KBM-7 (cell line): ENCODE data around the gene ABCD1.
"Not testable (repeated sequence)": the region's sequence is repeated elsewhere in the genome, so short reads cannot be mapped to it uniquely, and the experiment has no call there.

Experiments
- DNase-seq: peaks from one replicate; pipeline ENCODE4 v3.0.0-alpha.2; 2015
- in situ Hi-C: fragments of 300-500 bp; cut with MboI; formaldehyde crosslinking; loops from 2 replicates; pipeline ENCODE4 v1.14.3; 2020; ENCODE audit warnings: low sequenced_read_pairs, low pct_unique_long_range_greater_than_20kb, mixed read lengths

The ABCD1 gene

DNA sequence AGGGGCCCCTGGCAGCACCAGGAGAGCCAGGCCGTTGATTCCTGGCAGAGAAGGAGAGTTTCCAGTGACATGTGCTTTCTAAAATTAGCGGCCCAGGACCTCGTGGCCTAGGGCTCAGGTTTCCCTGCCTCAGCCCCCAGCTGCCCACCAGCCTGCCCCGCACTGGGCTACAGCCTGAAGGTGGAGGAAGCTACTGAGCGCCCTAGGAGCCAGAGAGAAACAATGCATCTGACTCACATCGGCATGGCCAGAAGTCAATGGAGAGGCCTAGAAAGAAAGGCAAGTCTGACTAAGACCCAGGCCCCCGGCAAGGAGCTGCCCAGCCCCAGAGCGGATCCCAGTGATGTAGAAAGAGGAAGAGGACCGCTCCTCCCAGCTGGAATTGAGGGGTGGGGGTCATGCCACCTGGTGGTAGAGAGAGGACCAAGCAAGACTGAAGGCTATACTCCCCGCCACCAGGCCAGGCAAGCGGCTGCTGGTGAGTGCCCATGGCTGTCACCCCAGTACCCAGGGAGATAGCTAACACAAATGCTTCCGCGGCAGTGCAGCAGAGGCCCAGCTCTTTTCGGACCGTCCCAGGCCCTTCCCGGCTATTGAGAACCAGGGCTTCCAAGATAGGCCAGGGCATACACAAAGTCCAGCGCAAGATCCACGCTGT is 19.1 kb upstream of the ABCD1 start:
- in situ Hi-C loops, DNase-seq: not testable (repeated sequence)

DNA sequence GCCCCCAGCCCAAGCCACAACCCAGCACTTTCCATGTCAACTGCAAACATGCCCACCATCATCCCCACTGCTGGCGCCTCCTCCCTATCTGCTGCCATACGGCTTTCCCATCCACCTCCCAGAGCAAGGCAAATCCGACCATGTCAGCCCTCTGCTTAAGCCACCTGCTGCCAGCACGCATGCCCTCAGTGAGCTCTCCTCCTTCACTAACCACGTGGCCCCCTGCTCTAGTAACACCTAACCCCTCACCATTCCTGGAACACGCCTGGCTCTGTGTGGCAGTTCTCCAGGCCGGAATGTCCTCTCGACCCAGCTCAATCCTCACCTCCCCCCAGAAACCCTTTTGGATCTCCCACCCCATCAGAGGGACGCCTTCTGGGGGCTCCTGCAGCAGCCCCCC is 17.9 kb upstream of the ABCD1 start:
- DNase-seq, result no peak
- in situ Hi-C loops, result no loop called here

DNA sequence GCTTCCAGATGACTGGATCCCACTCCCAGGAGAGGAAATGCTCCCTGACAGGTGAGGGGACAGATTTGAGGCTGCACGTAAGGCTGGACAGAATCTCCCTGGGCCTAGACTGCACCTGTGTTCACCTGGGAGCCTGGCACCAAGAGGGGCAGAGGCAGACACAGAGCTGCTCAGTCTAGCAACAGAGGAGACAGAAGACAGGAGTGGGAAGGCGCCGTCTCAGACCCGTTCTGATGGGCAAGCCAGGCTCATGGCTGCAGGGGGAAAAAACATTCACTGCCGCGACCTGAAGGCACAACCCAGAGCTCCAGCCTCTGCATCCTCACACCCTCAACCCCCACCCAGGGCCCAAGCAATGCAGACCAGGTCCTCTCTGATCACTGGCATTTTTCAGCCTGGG is 17.2 kb upstream of the ABCD1 start:
- DNase-seq, result no peak
- in situ Hi-C loops, result no loop called here

DNA sequence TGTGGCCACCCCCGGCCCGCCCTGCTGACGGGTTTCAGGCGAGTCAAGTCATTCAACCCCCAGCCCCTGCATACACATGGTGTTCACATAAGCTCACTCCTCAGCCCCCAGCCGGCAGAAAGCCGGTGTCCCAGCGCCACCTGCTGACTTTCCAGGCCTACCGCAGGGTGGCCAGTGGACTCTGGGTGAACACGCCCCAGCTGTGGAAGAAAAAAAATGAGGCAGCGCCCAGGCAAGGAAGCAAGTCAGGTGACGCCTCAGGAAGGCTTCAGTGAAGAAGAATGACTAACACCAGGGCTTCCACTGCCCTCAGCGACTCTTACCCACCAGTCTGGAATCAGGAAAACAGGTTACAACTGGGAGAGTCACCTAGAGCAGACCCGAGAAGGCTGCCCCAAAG is 16.2 kb upstream of the ABCD1 start:
- in situ Hi-C loops, result no loop called here
- DNase-seq, result peak; percentile 91

DNA sequence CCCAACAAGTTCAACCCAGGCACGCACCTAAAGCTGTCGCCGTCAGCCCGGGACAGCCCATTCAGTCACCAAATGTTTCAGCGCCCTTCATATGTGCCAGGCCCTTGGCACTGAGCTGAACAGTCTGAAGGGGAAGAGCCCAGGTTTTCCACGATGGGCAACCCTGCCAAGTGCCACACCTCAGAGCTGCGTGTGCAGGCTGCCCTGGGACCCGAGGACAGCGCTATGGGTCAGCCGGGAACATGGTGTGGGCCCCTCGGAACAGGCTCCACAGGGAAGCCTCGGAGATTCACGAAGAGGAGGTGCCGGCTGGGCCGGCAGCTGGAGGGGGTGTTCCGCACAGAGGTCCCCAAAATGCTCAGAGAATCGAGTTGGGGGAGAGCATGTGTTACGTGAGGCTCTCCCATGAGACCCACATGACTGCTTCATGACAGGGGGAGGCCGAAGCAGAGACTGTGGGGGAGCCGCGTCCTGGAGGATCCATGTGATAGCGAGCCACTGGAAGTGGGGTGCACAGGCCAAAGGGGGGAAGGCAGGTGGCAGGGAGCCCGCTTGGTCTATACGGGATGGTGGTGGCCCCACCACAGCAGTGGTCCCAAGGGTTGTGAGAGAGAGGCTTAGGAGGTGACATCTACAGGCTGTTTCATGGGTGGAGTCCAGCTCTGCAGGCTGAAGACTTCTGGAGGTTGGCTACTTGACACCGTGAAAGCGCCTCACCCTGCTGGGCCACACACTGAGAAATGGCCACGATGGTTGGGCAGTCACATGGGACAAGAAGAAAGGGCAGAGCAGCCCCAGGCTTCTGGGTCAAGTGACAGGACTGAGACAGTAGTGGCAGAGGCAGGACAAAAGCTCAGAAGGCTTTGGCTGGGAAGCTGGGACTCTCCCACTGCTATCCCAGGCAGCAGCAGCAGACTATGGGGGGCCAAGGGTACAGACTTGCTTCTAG is 14.7 kb upstream of the ABCD1 start:
- no peak for DNase-seq
- in situ Hi-C loops, result no loop called here

DNA sequence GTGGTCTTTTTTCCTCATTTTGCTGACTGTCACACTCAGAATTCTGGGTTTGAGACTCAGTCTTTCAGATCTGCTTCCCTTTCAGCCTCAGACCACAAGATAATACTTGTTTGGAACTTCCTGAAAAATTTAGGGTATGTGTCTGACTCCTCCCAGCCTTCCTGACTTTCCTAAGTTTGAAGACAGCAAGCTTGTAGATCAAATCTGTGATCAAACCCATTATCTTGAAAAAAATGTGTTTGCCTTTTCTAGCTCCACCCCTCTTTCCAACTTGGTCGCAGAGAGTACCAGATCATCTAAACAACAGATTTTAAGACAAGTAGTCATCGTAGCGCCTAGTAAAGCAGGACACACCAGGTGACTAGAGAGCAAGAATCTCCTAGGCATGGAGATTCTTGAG is 10.4 kb upstream of the ABCD1 start:
- in situ Hi-C loops, result no loop called here
- DNase-seq, result peak; percentile 28

DNA sequence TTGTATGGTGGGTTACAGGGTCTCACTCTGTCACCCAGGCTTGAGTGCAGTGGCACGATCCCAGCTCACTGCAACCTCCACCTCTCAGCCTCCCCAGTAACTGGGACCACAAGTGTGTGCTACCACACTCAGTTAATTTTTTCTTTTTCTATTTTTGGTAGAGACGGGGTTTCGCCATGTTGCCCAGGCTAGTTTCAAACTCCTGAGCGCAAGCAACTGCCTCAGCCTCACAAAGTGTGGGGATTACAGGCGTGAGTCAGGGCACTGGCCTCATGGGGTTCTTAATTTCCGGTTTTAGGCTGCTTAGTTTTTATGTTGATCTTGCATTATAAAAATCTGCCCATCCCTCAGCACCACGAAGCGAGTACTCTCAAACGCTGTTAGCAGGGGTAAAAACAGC is 7.2 kb upstream of the ABCD1 start:
- no peak for DNase-seq
- in situ Hi-C loops, result no loop called here

DNA sequence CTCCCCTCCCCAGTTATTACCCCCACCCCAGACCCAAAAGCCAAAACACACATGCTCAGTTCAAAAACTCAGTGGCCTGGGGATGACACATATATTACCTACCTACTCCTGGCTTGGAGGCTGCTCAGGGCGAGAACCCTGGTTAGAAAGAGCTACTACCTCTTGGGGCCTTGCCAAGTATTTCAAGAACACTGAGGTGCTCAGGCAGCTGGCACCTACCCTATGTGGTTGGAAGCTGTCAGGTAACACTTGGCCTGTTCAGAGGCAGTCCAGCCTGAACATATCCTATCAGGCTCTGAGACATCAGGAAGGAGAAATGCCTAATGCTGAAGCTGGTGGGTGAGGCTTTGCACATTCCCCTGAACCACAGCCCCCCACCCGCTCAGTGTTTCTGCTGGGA is 5.4 kb upstream of the ABCD1 start:
- in situ Hi-C loops, result no loop called here
- DNase-seq, result no peak

DNA sequence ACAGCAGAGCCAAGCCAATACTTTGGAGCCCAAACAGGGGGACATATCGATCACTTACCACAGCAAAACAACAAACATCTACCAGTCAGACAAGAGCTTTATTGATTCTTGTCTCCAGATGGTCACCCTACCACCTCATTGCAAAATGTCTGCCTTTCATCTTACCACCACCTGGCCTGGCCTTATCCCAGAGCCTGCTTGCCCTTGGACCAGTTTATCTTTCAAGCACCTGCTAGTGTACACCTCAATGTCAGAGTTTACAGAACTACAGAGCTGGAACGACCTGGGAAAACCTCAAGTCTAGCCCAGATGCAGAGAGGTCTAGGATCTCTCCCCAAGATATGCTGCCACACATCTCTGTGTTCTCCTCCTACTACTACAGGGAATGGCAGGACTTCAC is 5.0 kb upstream of the ABCD1 start:
- DNase-seq, result no peak
- in situ Hi-C loops, result no loop called here

DNA sequence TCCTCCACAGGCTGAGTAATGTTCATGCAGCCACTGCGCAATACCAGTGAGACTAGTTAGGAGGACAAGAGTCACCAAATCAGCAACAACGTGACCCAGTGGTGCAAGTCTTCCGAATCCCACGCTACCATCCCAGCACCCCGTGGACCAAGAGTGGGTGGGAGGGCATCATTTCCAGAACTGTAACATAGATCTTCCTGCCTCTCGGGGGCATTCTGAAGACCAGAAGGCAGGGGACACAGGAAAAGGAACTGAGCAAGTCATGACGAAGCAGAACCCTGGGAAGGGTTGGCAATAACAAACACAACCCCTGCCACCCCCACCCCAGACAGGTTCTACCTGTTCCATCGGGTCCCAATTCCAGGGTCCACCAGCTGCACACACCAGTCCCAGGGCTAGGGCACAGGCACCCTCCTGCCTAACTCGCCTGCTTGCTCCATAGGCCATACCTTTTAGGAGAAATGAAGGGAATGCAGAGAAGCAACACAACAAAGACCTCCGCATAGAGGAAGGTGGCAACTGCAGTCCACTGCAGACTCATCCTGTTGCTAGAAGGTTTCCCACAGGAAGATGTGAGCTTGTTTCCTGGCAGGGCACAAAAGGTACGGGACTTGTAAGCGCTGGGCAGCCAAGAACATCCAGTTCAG is 1.8 kb upstream of the ABCD1 start:
- in situ Hi-C loops, result no loop called here
- peak; percentile 42 for DNase-seq

DNA sequence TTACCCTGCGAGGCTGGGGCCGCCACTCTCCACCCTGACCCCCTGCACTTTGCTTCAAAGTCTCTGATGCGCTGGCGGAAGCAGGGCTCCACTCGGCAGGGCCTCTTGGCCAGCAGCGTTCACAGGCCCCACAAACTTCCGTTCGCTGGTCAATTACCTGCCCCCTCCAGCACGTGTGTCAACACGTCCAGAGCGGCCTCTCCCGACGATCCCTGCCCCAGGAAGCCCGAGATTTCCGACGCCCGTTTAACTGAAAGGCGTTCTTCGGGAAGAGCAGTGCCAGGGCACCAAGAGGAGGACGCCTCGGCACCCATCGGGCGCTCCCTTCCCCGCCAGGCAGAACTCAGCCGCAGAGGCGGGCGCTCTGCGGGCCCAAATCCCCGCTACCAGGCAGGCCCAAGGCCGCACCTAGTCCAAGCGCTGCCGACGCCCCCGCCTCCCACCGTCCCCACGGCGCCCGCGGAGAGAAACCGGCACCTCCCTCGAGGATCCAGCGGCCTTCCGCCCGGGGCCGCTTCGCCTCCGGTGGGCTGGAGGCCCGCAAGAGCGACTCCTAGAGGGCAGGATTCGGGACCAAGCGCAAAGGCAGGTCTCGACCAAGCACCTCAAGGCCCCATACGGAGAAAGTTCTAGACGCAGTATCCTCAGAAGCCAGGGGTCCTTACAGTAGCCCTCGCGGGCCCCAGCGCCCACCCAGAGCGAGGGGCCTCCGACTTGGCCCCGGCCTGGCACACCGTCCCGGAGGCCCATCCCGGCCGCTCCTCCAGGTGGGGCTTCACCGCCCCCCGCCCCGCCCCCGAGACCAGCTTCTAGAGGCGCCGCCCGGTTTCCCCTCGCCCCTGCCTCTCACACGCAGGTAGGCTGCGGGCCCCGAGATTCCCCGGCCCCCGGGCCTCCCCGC is 1.1 kb upstream of the ABCD1 start:
- peak; percentile 67 for DNase-seq
- in situ Hi-C loops, result no loop called here

DNA sequence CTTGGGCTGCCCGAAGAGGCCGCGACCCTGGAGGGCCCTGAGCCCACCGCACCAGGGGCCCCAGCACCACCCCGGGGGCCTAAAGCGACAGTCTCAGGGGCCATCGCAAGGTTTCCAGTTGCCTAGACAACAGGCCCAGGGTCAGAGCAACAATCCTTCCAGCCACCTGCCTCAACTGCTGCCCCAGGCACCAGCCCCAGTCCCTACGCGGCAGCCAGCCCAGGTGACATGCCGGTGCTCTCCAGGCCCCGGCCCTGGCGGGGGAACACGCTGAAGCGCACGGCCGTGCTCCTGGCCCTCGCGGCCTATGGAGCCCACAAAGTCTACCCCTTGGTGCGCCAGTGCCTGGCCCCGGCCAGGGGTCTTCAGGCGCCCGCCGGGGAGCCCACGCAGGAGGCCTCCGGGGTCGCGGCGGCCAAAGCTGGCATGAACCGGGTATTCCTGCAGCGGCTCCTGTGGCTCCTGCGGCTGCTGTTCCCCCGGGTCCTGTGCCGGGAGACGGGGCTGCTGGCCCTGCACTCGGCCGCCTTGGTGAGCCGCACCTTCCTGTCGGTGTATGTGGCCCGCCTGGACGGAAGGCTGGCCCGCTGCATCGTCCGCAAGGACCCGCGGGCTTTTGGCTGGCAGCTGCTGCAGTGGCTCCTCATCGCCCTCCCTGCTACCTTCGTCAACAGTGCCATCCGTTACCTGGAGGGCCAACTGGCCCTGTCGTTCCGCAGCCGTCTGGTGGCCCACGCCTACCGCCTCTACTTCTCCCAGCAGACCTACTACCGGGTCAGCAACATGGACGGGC is 579 bp downstream of the ABCD1 start:
- in situ Hi-C loops, result no loop called here
- DNase-seq, result no peak

DNA sequence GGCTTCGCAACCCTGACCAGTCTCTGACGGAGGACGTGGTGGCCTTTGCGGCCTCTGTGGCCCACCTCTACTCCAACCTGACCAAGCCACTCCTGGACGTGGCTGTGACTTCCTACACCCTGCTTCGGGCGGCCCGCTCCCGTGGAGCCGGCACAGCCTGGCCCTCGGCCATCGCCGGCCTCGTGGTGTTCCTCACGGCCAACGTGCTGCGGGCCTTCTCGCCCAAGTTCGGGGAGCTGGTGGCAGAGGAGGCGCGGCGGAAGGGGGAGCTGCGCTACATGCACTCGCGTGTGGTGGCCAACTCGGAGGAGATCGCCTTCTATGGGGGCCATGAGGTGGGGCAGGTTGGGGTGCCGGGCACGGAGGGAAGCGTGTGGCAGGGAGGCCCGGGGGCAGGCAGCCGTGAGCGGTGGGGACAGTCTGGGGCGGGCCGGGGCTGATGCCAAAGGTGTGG is 1.2 kb downstream of the ABCD1 start:
- in situ Hi-C loops, result no loop called here
- DNase-seq, result no peak

DNA sequence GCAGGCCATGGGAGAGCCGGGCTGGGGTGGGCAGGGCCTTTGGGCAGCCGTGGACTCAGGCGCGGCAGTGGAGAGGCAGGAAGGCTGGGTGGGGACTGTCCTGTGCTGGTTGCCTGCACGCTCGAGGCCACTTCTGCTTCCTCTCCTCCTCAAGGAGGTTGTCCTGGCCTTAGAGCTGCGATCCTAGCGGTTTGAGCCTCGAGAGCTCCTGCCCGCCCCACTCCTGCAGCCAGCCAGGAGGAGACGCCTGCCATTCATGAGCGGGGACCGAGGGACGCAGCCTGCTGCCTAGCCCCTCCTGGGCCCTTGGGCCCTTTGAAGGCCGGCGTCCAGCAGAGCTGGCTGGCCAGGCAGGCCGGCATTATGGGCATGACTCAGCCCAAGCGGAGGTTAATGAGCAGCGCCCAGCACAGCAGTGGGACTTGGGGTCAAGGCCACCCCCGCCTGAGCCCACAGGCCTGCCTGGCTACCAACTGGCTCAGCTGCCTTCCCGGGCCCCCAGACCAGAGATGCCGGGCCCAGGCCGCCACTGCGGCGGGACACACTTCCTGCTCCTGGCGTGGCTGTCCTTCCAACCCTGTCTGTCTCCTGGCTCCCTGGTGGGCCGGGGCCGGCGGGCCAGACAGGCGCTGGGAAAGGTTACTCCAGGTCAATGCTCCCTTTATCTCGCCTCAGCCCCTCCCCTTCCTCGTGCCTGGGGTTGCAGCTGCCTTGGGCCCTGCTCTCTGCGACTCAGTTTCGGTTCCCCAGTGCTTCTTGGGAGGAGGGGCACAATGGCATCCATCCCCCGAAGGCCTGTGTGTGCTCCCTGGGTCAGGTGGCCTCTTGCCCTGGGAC is 1.8 kb downstream of the ABCD1 start:
- DNase-seq, result peak; percentile 86
- in situ Hi-C loops, result no loop called here

DNA sequence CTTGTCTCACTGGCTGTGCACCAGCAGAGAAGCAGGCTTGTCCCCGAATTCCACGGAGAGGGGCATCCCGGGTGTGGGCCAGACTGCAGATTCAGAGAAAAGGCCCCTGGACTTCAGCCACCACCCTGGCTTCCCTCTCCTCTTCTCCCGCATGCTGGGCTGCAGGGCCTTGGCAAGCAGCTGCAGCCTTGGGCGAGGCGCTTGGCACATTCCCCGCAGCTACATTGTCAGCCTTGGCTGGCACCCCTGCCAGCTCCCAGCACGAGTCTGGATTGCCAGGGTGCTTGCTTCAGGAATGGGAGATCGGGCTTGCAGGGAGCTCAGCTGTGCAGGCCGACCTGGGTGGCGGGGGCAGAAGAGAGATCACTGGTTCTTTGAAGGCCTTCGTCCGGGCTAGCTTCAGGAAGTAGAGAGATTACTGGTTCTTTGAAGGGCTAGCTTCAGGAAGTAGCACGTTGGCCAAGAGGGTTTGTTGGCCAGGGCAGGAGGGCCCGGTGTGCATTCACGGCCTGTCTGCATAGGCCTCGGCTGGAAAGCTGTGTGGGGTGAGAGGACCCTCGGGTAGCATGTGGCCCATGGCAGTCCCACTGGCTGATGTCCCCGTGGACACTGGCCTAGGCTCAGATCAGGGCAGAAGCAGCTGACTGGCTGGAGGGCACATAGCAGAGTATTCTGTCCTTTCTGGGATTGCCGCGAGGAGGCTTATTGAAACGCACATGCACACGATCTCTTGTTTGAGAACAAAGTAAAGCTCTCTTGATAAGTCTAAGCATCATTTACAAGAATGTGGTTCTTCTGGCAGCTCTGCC is 2.7 kb downstream of the ABCD1 start:
- in situ Hi-C loops, result no loop called here

DNA sequence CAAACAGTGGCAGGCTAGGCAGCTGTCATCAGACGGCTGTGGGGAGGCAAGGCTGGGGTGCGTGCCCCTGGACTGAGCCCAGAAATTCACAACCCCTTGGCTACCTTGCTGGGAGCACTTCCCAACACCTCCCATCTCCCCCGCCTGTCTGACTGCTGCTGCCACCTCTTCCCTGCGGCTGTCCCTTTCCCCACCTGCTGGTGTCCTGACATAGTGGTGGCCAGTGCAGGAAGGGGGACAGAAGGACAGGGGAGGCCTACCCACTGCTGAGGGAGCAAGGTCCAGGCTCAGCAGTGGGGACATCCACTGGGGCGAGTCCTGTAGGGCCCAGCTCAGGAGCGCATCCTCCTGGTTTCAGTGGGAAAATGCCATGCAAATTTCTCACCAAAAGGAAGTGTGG is 3.4 kb downstream of the ABCD1 start:
- no peak for DNase-seq
- in situ Hi-C loops, result no loop called here

More for the DNA sequence above, 2.7 kb downstream of the ABCD1 start:
- peak; percentile 31 for DNase-seq
